Testis (tissue), 2 donors: ENCODE data around the gene MRPS26.

Experiments
- POLR2A ChIP-seq: fragments of 450-650 bp; IDR thresholded peaks from one replicate; pipeline ENCODE4 v1.6.1; 2017; ENCODE audit warnings: antibody characterized with exemption, mild to moderate bottlenecking, moderate library complexity
- TF ChIP-seq, protein P1 (sequence below), 3 experiments: fragments of 450-650 bp in 2 of 3; fragments of 200-600 bp in 1 of 3; sonication (generic) in 1 of 3; IDR thresholded peaks; one replicate each; pipeline ENCODE4 v1.5.1; 2016 to 2019; ENCODE audit warnings: antibody characterized with exemption in 3 of 3, mild to moderate bottlenecking in 2 of 3, moderate library complexity in 1 of 3

DNA sequence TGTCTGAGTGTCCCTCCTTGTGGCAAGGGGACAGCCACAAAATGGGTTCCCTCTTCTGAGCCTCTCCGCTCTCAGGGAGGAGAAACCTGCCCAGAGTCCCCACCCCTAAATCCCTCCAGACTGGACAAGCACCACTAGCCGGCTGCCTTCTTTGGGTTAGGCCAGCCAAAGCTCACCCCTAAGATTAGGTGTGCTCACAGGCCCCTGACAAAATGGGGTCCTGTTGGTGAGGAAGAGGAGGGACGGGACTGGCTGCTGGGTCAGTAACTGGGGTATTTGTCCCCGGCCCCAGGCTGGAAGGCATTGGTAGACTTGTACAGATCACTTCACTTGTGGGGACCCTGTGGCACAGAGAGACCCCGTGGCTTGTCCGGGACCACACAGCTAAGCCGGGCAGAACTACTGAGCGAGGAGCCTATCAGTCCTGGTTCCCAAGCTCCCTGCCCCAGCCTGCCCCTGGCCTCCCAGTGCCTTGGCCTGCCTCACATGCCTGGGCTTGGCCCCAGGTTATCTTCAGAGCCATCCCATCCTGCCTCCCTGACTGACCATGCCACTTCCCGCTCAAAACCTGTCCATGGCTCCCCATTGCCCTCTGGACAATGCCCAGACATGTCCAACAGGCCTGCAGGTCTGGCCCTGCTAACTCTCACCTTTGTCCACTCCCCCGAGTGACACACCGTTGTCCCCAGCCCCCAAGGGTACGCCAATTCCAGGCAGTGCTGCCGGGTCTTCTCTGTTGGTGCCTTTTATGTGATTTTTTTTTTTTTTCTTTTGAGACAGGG, 49.2 kb downstream of the MRPS26 start:
- TF ChIP-seq, protein P1, sequence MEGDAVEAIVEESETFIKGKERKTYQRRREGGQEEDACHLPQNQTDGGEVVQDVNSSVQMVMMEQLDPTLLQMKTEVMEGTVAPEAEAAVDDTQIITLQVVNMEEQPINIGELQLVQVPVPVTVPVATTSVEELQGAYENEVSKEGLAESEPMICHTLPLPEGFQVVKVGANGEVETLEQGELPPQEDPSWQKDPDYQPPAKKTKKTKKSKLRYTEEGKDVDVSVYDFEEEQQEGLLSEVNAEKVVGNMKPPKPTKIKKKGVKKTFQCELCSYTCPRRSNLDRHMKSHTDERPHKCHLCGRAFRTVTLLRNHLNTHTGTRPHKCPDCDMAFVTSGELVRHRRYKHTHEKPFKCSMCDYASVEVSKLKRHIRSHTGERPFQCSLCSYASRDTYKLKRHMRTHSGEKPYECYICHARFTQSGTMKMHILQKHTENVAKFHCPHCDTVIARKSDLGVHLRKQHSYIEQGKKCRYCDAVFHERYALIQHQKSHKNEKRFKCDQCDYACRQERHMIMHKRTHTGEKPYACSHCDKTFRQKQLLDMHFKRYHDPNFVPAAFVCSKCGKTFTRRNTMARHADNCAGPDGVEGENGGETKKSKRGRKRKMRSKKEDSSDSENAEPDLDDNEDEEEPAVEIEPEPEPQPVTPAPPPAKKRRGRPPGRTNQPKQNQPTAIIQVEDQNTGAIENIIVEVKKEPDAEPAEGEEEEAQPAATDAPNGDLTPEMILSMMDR (IDR thresholded peaks at IDR 0.05), result no peak
- TF ChIP-seq POLR2A, result no peak
